ENCODE data around the gene NEUROD2.

NEUROD2 gene

DNA sequence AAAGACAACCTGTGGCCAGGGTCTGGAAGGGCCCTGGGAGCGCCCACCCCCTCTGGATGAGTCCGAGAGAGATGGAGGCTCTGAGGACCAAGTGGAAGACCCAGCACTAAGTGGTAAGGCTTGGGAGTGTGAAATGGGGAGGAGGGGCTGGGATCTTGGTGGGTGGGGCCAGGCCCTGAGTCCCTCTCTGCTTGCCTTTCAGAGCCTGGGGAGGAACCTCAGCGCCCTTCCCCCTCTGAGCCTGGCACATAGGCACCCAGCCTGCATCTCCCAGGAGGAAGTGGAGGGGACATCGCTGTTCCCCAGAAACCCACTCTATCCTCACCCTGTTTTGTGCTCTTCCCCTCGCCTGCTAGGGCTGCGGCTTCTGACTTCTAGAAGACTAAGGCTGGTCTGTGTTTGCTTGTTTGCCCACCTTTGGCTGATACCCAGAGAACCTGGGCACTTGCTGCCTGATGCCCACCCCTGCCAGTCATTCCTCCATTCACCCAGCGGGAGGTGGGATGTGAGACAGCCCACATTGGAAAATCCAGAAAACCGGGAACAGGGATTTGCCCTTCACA is 28.0 kb upstream of the NEUROD2 start:
- DNase-seq (ENCODE audit: low read depth in 3 of 3), result no peak

DNA sequence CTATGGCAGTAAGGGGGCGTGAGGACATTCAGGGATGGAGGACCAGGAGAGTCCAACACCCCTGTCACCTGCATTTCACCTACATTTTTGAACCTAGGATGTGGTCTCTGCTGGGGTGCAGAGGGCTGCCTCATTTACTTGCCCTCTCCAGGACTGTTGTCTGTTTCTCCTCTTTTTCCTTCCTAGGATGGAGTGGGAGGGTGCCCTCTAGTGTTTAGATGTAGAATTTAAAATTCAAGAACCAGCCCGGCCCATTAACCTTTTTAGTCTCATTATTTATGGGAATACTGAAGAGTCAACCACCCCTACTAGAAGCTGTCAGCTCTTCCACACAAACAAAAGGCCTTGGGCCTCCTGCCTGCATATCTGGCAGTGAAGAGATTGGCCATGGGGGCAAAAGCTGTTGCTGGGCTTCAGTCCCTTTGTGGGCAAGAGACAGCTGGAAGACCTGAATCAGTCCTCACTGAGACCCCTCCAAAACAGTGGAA is 26.7 kb upstream of the NEUROD2 start:
- DNase-seq (ENCODE audit: low read depth in 3 of 3), result no peak

DNA sequence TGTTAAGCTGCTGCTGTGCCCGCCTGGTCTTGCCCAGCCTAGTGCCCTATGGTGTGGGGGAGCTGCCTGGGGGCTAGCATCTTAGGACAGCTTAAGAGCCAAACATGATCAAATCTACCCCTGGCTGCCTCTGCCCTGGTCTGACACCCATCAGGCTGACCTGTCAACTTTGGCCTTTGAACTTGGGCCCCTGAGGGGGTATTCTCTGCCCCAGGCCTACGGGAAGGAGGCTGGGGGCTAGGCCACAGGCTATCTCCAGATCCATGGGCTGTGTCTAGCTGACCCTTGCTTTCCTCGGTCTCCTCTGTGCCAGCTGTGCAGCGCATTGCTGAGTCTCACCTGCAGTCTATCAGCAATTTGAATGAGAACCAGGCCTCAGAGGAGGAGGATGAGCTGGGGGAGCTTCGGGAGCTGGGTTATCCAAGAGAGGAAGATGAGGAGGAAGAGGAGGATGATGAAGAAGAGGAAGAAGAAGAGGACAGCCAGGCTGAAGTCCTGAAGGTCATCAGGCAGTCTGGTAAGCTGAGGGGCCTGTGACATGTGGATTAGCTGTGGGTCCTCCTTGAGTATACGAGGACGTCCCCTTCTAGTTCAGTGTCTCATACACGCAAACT is 26.0 kb upstream of the NEUROD2 start:
- DNase-seq (ENCODE audit: low read depth in 3 of 3), result no peak

DNA sequence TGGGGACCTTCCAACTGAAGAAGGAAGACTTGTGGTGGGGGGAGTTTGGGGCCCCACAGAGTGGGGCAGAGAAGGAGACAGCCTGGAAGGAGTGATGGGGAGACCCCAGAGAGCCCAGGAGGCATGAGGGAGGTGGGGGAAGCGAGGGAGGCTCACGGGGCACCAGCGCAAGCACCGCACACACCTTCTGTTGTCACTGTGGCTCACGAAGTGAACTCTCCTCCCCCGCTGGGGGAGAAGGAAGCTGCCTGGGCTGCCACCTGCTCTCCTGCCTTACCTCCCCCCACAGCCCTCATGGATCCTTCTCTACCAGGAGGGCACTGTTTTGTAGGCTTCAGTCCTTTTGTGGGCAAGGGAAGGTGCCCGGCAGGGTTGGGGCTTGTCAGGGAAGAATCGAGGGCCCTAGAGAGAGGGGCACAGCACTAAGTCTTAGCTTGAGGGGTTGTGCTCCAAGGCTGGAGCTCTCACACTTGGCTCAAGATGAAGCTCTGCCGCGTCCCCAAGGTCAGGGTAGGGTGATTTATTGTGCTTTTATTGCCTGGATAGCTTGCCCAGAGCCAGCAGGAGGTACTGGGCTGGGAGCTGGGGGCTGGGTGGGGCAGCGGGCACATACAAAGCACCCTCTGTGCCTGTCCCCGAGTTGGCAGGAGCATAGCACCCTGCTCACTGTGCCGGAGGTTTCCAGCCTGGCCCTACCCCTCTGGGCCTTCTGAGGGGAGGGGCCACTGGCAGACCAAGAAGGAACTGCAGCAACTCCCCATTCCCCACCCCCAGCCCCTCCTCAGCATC is 24.6 kb upstream of the NEUROD2 start:
- DNase-seq (ENCODE audit: low read depth in 3 of 3), result no peak

DNA sequence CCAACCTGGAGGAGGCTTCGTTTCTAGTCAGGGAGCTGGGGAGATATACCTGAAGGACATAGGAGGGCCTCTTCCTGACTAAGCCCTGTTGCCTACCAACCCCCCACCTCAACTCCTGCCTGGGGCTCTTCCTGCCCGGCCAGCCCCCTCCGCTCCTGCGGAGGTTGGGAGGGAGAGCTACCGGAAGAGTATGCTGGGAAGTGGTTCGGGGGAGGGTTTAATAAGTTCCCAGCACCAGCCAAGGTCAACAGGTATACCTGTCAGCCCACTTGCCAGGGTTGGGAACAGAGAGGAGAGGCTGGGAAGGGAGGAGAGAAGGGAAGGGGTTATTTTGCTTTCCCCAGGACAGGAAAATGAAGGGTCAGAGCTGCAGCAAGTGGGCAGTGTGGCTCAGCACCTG is 23.7 kb upstream of the NEUROD2 start:
- DNase-seq (ENCODE audit: low read depth in 3 of 3), result no peak

DNA sequence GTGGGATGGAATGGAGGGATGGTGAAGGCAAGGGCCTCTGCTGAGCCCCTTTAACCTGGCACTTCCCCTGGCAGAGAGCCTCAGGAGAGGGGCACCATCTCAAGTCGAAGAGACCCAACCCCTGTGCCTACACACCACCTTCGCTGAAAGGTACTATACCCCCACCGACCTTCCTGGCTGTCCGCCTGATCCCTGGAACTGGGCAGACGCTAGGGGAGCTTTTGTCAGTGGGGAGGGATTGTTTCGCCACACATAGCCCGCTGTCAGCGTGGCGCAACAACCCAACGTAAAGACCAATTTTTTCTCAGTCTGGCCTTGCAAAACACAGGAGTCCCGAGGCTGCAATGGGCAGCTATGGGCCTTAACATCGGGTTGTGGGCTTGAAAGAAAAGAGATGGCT is 22.2 kb upstream of the NEUROD2 start:
- no peak for DNase-seq (ENCODE audit: low read depth in 3 of 3)

DNA sequence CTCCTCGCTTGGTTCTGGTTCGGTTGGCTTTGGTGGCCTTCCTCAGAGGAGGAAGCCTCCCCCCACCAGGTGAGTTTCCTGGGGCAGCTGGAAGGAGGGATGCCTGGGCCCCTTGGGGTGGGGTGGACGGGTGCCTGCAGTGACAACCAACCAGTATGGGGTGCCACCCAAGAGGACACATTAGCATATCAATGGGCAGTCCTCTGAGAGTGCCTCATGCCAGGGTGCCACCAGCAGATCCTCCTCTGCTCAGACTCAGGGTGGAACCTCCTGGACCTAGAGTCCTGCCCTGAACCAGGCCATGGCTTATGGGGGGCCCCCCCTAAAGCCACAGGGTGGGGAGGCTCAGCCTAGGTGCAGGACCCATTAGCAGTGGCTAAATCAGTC is 21.8 kb upstream of the NEUROD2 start:
- no peak for DNase-seq (ENCODE audit: low read depth in 3 of 3)

DNA sequence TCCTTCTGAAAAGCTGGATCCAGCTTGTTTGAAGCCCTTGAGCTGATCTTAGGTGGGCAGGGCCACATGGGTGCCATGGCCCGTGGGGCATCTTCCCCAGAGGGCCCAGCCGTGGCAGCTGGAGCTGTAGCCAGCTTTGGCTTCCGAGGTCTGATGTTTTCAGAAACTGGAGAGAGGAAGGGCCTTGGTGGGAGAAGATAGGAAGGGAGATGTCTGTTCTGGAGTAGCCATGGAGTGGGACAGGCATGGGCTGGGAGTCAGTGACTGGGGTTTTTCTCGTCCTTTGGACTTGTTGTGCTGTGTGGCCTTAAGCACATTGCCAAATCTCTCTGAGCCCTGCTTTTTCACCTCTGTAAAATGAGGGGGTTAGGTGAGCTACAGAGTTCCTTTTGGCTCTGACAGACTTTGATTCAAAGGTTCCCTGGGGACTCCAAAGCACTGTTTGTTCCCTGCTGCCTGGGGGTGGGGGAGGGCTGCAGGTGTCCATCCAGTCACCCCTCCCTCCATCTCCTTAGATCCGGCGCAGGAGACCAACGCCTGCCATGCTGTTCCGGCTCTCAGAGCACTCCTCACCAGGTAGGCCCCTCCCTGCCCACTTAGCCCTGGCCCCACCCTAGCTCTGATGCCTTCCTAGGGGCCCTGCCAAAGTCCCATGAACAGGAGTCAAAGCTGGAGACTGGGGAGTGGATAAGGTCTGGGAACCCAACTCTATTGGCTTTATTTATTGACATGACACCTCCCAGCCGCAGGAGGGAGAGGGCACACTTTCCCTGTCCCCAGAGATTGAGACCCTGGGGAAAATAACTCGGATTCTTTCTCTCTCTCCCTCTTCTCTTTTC is 21.2 kb upstream of the NEUROD2 start:
- no peak for DNase-seq (ENCODE audit: low read depth in 3 of 3)

DNA sequence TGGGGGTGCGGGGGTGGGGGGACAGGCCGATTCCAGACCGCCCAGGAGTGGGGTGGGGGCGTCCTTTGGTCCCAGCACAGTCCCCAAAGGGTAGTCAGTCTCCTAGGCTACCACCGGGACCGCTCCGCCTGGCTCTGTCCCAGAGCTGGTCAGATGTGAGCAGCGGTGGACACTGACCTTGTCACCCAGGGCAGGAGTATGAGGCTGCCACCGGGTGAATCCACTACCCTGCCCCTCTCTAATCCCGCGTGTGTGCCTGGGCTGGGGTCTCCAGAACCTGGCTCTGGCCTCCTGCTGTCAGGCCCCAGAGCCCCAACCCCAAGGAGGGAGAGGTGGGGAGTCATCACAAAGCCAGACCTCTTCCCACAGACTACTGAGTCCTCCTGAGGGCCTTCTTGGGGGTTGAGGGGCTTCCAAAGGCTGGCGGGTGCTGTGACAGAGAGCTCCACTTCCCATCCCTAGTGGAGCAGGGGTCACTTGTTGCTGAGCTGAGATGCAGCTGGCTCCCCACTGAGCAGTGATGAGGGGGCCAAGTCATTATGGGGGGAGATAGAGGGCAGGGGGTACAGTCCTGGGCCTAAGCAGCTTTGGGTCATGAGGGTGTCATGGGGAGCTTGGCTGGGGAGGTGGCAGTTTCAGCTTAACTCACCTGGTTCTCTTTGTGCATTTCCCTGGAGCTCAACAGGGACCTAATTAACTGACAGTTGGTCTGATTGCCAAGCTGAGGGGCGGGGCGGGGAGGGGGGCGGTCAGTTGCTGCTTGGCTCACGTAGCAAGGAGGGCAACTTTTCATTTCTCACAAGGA is 20.2 kb upstream of the NEUROD2 start:
- no peak for DNase-seq (ENCODE audit: low read depth in 3 of 3)

DNA sequence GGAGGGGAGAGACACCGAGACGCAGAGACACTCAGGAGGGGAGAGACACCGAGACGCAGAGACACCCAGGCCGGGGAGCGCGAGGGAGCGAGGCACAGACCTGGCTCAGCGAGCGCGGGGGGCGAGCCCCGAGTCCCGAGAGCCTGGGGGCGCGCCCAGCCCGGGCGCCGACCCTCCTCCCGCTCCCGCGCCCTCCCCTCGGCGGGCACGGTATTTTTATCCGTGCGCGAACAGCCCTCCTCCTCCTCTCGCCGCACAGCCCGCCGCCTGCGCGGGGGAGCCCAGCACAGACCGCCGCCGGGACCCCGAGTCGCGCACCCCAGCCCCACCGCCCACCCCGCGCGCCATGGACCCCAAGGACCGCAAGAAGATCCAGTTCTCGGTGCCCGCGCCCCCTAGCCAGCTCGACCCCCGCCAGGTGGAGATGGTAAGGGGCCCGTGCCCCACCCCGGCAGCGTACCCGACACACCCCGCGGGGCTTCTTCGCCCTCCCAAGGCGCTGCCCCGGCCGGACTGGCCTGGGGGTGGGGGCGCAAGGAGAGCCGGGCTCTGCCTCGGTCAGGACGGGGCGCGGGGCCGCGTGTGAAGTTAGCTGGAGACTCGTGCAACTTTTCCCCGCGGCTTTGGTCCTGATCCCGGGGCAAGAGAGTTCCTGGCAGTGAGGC is 19.5 kb upstream of the NEUROD2 start:
- no peak for DNase-seq (ENCODE audit: low read depth in 3 of 3)

DNA sequence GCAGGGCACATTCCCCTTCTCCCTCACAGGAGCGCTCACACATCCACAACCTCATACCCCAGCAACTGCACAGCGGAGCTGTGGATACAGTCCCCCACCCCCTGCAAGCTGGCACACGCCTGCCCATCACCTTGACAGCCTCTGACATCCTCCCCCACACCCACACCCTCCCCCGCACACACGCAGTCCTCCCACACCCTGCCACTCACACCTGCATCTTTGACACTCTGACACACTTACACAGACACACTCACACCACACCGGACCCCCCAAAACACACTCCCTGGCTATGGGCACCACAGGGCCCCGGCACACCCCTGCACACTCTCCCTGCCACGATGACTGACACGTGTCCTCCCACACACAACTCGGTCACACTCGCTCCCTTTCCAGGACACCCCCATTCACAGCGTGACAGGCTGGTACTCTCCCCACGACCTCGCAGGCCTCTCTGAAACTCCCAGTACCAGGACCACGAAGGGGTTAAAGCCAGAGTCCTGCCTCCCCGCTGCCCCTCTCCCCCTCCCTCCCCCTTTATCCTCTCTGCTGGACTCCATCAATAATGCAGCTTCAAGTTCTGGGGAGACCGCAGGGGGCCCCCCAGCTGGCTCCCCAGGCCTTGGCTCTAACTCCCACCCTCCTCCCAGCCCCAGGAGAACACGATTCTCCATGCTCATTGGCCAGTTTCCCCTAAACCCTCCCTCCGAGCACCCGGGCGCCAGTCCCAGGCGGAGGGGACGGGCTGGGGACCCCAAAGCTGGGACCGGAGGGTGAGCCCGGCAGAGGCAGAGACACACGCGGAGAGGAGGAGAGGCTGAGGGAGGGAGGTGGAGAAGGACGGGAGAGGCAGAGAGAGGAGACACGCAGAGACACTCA is 18.7 kb upstream of the NEUROD2 start, which contains the start of gene PPP1R1B:
Gene PPP1R1B (plus strand): TSS at position 782 of the 876 bp plus-strand sequence. CDS start 441 bp downstream, outside the sequence.
- no peak for DNase-seq (ENCODE audit: low read depth in 3 of 3)

DNA sequence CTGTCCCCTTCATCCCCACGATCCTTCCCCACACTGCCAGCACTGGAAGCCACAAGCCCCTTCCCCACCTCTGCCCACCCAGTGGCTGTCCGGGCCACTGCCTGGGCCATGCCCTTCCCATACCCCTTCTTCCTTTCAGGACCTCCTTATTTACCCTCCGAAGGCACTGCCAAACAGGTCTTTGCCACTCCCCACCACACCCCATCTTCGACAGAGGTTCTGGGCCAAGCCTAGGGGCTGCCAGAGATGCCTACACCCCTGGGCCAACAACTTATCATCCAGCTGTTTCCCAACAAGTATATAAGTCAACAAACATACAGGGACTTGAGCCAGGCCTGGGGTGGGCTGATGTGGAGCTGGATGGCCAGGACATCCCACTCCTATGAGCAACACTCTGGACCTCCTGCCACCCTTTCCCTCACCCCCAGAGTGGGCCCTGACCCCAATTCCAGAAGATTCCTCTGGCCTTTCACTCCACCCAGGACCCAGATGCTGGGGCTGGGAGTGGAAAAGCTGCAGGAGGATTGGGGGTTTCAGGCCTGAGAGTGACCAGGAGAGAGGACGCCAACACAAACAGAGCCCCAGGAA is 17.6 kb upstream of the NEUROD2 start:
- no peak for DNase-seq (ENCODE audit: low read depth in 3 of 3)

DNA sequence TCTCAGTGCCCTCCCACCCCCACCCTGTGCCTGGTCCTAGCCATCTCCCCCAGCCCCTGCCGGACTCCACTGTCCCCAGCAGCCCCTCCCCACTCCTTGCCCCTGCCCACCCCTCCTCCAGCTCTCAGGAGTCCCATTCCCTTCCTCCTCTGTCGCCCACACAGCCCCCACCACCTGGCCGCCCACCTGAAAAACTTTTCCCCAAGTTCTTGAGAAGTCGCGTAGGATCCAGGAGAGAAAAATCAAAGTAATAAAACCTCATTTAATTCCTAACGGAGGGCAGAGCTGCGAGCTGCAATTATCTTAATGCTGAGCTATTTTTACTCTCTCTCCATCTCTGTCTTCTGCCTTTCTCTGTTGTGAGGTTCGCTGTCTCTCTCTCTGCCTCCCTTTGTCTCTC is 16.6 kb upstream of the NEUROD2 start:
- no peak for DNase-seq (ENCODE audit: low read depth in 3 of 3)

DNA sequence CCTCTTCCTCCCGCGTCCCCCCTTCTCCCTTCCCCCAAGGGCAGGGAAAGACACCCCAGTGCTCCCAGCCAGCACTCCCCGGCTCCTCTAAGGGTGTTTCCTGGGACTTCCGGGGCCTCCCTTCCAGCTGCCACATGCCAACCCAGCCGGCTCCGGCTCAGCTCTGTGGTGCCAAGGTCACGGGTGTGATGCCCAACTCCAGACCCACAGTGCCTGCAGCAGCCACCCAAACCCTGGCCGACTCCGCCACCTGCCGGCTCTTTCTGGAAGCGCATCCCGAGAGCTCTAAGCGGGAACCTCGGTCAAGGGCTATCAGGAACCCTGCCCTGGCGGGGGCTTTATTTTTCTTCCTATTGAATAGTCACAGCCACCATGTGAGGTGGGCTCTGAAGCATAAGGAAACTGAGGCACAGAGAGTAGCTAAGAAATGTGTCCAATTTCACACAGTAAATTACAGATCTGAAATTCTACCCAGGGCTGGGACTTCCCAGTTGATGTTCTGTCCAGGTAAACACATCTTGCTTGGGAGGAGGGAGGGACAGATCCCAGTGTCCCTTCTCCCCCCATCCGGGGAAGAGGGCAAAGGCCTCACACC is 15.7 kb upstream of the NEUROD2 start:
- DNase-seq (ENCODE audit: low read depth in 3 of 3), result peak; percentile 74 to 83 (median 78)

DNA sequence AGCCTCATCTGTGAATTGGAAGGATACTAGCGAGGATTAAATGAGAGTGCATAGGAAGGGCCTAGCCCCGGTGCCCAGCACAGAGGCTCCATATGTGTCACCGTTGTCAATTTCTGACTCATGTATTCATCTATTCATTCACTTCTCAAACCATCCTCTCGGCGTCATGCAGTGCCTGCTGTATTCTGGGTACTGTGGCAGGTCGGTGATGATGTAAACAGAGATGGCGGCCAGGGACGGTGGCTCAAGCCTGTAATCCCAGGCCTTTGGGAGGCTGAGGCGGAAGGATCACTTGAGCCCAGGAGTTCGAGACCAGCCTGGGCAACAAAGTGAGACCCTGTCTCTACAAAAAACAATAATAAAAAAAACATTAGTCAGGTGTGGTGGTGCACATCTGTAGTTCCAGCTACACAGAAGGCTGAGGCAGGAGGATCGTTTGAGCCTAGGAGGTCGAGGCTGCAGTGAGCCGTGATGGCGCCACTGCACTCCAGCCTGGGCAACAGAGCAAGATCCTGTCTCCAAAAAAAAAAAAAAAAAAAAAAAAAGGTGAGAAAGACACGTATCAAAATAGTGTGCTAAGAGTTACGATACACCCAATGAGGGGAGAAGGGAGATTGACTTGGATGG is 14.8 kb upstream of the NEUROD2 start:
- DNase-seq (ENCODE audit: low read depth in 3 of 3), result peak in 2 of 3 donors; percentile 30 to 40

DNA sequence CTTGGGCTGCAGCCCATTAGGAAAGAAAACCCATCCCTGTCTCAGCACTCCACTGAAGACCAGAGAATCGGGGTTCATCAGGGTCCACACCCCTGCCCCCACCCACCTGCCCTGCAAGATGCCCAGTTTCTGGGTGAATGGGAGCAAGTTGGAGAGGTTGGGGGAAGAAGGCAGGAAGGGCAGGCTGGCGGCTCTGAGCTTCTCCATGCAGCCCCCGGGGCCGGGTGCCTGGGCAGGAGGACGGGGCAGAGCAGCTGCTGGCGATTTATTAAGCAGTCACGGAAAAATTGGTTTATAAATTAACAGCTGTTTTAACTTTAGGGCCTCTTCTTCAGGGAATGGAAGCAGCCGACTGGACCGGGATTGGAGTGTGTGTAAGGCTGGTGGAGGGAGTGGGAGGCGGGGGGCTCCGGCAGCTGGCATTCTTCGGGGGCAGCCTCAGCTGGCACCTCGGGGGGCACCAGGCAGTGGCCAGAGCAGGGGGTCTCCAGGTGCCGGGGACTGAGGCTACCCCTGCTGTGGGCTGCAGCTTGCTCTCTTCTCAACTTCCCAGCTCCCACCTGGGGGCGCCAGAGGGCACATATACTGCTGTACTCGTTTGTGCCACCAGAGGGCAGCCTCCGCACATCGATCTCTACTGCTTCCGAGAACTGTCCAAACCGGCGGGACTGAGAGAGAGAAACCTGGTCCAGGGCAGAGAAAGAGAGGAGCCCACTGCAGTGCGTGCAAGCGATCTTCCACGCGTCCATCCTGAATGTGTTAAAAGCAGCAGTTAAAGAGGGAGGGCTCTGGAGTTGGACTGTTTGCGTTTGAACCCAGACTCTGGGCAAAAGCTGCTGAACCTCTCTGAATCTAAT is 14.0 kb upstream of the NEUROD2 start:
- peak; percentile 71 to 85 (median 74) for DNase-seq (ENCODE audit: low read depth in 3 of 3)

DNA sequence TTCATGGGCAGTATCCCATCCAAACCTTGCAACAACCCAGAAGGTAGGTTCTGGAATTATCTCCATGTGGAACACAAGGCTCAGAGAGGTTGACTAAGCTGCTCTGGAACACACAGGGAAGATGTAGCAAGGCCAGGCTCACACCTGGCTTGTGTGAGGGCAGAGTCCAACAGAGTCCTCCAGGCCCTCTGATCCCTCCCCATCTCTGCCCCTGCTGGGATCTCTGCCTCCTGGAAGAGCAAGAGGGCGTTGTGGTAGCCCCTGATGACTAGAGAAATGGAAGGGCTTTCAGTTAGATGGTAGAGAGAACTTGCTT is 12.0 kb upstream of the NEUROD2 start:
- no peak for DNase-seq (ENCODE audit: low read depth in 3 of 3)

Data from stimulated activated CD4-positive, alpha-beta T cell treated with anti-CD3 and anti-CD28 coated beads, TNF-alpha, amount 100 ng/mL, for 48 hours (primary cell).